ENCODE results near the gene PIK3R1.
"Not testable (repeated sequence)": the region's sequence is repeated elsewhere in the genome, so short reads cannot be mapped to it uniquely, and the experiment has no call there.

The PIK3R1 gene

DNA sequence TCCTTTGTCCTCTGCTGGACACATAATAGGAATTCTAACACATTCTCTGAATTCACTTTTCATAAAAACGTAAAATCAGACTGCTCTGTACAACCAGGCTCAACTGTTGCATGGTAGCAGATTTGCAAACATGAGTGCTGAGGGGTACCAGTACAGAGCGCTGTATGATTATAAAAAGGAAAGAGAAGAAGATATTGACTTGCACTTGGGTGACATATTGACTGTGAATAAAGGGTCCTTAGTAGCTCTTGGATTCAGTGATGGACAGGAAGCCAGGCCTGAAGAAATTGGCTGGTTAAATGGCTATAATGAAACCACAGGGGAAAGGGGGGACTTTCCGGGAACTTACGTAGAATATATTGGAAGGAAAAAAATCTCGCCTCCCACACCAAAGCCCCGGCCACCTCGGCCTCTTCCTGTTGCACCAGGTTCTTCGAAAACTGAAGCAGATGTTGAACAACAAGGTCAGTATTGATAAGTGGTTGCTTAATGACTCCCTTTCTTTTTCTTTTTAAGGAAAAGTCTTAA, 11.1 kb downstream of the PIK3R1 start:
- DNase-seq: no peak

DNA sequence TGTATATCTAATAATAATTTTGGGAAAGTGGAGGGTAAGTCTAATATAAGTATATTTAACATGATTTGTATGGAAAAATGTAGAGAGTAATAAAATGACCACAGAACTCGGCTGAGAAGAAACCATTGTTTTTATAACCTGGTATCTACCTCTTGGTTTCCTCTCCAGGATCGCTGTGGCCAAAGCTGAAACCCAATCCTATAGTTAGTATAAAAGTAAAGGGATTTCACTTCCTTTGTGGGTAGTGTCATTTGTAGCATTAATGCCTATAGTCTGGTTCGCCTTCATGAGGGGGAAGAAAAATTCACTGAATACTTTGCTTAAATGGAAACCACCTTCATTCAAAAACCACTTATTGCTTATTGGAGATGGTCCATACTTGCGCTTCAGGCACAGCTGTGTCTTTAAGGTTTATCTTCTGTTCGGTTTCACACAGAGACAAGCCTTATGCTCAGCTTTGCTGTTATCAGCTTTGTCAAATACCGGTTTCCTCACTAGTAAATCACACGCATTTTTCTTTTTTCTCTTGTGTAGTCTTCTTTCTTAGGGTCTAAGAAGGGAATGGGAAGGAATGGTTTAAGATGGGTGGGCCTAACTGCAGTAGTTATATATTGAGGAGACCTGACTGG, 12.1 kb downstream of the PIK3R1 start:
- no peak for DNase-seq

DNA sequence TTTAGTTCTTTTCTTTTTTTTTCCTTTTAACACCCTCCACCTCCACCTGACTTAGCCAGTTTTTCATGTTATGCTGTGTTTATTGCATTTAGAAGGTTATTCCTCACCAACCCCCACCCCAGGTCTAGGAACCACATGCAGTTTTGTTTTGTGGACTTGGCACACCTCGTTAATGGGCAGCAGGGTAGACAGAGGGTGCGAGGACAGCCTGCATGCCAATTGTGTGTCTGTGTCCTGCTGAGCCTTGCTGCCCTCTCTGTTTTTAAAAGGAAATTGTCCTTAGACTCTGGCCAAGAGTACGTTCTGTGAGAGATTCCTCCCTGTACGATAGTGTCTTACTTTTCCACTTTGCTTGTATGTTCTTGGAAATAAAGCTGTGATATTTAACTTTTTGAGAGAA, 13.9 kb downstream of the PIK3R1 start:
- no peak for DNase-seq

DNA sequence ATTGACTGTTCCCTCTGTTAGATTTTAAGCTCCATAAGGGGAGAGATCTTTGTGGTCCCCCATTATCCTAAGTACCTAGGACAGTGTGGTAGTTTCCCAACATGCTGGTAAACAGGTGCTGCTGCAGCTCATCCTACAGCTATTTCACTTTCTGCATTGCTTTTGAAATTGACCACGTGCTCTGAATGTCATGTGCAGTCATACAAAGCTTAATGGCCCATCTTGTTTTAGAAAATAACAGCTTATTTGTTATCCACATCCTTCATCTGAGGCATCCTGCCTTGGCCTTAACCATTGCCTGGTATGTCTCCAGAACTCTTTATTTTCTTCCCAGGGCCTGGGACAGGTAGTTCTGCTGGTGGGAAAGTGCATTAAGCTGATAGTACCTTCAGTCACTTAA, 14.7 kb downstream of the PIK3R1 start:
- DNase-seq: no peak

DNA sequence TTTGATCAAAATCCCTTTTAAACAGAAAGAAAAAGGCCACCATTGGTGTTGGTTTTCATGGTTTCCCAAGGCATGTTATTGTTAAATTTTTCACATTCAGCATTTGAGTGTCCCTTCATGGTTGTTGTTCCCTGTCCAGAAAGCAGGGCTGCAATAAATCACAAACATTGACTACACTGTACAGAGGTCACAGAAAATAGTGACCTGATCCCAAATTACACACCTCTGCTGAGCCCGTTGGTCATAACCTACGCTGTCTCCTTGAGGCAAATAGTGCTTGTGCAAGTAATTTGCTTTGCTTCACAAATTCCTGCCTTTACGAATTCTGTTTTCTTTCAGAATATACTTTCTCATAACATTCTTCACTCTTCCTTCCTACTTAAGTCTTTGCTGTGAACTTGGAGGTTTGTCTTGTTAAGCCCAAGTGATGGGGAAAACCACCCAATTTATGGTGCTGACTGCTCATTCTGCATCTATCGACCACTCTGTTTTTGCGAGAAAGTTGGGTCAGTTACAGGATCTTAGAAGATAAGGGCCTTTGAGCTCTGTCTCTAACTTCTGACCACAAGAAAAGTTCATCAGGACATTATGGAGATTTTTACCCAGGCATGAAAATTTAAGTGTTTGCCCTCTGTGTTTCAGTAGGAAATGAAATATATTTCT, 16.0 kb downstream of the PIK3R1 start:
- no peak for DNase-seq

DNA sequence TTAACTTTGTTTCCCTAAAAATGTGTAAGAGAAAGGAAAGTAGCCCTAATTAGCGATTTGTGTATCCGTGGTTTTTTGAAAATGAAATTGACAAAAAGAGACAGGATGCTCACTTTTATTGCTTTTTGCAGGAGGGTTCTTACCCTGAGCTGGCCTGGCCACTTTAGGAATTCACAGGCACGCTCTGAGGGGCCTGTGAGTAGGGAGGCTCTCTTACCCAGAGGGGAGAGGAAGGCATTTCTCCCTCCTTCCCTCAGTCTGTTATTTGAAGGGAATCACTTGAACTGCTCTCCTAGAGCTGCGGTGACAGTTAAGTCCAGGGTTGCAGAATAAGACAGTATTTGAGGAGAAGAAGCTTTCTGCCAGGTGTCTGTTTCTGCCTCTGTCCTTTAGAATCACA, 16.7 kb downstream of the PIK3R1 start:
- no peak for DNase-seq

DNA sequence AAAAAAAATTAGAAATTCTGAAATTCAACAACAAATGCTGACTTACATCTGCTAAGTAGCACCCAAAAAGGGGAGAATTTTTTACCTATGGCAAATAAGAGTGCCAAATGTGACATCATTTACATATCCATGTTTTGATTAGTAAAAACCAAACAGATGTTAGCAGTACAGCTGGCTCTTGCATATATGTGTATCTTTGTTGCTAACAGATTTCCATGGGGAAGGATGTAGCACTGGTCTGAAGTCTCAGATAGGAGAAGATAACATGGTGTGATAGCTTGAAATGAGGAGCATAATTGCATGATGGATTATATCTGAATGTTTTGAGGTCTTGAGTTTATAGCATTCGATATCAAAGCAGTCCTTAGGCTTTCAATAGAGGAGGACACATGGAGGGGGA, 17.5 kb downstream of the PIK3R1 start:
- DNase-seq: no peak

DNA sequence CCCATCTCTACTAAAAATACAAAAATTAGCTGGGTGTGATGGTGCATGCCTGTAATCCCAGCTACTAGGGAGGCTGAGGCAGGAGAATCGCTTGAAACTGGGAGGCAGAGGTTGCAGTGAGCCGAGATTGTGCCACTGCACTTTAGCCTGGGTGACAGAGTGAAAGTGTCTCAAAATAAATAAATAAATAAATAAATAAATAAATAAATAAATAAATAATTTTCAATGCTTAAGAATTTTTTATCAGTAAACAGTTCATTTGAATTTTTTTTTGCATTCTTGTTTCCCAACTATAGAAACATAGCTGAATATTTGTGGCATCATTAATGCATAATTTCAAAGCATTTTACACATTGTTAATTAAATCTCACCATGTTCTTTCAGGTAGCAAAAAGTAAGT, 19.7 kb downstream of the PIK3R1 start:
- DNase-seq: not testable (repeated sequence)

DNA sequence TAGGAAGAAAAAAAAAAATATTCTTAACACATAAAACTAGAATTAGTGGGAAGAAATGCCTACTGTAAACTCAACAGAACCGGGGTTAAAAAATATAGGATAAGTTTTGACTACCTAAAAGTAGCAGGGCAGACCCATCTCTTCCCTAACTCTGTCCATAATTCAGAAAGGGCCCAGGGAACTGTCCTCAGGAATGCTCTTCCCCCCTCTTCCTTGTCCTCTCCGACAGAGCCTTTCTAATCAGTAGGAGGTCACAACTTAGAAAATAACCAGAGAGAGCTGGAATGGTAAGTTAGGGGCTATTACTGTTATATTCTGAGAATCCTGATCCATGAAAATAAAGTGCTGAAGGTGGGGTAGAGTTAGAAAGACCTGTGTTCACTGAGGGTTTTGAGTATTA, 22.2 kb downstream of the PIK3R1 start:
- no peak for DNase-seq

DNA sequence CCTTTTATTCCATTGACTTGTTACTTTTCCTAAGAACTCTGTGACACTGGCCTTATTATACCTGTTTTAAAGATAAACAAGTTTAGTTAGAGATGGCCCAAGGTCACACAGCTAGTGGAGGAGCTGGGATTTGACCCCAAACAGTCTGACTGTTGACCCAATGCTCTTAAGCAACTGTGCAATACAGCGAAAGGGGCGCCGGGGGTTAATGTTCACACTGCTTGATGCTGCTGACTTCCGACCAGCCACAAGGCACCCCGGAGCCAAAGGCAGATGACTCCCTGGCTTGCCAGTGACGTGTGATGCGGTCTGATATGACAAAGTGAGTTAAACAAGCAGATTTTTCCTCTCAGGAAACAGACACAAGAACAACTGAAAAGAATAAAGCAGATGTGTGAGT, 23.9 kb downstream of the PIK3R1 start:
- peak; percentile 62 to 87 (median 80) for DNase-seq

DNA sequence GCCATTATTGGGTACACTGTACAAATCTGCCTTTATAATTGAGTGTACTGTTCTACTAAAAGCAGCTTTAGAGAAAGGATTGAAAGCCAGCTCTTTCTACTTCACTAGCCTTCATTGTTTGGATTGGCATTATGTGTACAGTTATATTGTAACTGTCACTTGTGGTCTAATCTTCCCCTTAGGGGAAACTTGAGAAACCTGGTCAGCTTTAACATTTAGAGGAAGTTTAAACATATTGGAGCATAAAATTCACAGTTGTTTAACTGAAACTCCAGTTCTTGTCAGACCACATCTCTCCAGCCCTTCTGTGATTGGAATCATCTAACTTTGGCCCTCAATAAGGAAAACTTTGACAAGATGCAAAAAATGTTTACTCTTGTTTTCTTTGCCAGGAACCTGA, 24.6 kb downstream of the PIK3R1 start:
- no peak for DNase-seq

DNA sequence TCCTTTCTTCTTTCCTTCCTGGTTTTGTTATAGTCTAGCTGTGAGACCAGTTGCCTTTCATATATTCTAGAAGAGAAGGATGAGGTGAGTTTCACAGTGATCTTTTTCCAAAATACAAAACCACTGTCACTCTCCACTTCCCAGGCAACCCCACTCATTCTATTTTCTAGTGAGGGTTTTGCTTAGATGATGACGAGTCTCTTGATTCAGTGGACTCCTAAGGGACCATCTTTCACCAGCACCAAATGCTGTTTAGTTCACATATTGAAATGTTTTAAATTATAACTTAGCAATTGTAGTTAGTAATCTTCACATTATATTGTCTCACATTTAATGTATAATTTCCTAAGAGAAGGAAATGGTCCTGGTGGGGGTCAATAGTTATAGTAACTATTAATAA, 25.2 kb downstream of the PIK3R1 start:
- no peak for DNase-seq

DNA sequence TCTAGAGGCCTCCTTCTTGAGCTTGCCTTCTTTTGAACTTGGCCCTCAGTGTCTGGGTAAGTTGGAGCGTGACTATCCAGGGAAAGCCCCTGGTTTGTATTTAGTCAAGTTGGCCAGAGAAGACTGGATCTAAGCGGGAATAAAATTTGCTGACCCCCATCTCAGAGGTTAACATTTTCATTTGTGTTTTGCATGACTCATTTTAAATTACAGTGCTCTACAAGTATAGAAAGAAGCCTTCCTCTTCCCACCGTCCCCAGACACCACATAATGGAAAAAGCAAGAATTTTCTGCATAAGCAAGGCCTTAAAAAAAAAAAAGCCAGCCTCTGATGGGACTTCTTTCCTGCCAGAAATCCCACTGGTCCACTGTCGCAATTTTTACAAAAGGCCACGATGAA, 27.2 kb downstream of the PIK3R1 start:
- no peak for DNase-seq

DNA sequence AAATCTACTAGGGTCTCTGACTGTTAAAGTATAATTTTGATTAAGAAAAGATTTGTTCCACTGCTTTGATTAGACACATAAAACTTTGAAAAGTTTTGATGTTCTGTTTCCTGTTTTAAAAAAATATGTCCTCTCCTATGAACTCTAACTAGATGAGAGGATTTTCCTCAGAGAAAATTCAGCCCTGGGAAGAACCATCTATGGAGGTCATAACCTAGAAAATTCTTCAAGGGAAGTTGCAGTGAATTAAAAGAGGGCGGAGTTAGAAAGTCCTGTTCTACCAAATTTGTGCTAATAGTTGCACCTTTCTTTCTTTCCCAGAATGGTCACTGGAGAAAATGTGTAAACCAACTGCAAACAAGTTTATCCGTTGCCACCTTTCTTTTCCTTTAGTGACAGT, 27.7 kb downstream of the PIK3R1 start:
- no peak for DNase-seq

DNA sequence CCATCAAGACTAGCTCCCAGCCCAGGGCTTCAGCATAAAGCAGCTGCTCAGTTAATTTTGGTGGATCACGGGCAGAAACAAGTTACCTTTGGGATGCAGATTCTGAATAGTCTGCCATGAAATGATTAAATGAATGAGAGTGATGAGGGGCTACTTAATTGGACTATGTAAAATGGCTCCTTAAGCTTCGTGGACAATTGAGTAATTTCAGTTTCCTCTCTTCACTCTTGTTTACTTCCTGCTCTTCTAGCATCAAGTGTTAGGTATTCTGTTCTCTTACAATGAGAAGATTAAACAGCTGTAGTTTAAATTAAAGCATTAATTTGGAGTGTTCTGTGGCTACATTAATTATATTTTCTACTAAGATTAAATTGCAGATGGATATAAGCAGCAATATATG, 28.1 kb downstream of the PIK3R1 start:
- DNase-seq: peak in 2 of 6 experiments; percentile 34 to 35

DNA sequence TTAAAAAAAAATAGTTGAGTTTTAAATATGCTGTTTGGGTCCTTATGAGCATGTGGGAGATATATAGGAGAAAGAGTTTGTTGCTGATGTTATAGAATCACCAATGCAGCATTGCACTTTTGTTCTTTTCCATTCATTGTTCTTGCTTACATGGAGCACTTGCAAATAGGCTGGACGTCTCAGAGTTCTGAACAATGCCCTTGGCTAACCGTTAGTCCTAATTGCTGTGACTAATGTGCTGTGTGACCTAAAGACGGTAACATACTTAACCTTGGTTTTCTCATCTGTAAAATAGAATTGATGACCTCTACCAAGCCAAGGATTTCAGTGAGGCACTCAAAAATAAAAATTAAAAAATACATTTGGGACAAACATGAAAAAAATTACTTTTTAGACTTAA, 29.8 kb downstream of the PIK3R1 start:
- DNase-seq: no peak

DNA sequence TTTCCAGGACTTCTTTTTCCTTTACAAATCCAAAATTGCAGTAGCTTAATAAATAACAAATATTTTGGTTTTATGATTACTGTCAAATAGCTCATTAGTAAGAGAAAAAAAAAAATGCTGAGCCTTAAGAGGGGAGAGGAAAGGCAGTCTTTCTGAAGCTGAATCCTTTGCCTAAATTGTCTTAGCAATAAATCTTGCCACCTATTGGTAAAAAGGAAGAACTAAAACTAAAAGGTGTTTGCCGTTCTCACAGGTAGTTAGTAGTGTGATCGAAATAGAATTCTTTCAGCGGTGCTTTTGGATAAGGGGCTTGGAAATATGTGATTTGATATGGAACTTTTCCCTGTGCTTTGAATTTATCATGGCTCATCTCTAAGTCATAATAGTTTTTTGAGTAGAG, 31.2 kb downstream of the PIK3R1 start:
- peak in 3 of 6 experiments; percentile 25 to 48 (median 47) for DNase-seq

DNA sequence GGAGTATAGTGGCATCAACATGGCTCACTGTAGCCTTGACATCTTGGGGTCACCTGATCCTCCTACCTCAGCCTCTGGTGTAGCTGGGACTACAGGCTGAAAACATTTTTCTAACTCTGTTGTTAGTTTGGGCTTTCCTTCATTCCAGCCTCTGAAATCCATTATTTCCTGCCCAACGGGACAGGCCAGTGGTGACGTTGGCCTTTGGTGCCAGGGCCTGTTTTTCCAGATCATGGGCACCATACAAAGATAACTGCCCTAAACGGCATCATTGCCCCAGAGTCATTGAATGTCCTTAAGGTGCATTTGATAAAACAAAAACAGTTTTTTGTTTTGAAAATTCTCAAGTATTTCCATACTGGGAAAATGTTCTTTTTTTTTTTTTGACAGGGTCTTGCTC, 32.1 kb downstream of the PIK3R1 start:
- DNase-seq: no peak

DNA sequence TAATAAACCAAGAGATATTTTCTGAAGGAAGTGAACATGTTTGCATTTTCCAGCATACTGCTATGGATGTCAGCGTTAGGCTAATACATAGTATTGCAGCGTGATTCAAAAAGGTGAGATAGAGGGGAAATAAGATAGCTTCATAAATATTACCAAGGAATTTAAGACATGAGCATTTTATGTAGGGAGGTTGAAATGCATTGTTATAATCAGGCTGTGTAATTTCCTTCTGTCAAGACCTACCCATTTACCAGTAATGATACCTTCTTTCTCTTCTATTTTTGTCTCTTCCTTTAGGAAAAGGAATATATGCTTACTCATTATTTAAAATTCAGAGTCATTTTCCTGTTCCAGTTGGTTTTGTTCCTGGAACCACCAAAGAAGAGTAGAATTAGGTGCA, 33.3 kb downstream of the PIK3R1 start:
- DNase-seq: no peak

DNA sequence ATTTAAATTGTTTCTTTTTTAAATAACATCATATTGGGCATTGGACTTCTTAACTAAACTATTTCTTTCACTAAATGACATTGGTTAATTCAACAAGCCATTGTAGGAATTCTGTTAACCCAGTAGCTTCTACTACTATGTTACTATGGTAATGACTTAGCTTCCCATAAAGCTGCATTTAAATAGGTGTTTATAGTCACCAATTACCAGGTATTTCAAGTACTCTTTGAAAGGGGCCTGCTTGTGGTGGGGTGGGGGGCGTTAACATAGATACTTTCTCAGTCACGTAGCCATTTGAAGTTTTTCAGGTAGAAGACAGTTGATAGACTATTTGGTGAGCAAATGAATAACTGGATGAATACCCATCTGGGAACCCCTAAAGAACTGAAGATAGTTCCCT, 34.0 kb downstream of the PIK3R1 start:
- DNase-seq: no peak

DNA sequence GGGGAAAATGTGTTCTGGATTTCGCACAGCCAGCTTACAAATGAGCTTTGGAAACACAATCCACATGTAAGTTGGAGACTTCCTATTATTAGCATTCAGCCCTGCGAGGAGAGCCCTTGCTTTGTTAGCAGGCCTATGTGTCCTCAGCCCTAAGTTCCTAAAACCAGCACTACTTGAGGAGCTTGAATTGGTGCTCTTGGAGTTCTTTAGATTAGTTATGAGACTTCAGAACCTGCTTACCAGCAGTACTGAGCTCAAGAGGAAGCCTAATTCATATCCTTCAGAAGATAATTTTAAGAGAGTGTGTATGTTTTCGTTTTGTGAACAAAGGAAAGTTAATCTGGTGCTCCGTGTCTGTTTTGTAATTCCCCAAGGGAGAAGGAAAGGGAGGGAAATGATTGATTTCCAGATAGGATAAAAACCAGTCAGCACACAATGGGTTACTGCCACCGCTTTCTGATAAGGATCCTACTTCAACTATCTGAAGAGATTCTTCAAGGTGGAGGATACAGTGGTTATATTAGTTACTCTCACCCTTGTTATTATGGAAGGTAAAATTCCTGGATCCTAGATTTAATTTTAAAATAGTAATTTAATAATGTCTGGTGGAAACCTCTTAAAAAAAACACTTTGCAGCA, 35.2 kb downstream of the PIK3R1 start:
- peak in 1 of 6 experiments; percentile 15 for DNase-seq

DNA sequence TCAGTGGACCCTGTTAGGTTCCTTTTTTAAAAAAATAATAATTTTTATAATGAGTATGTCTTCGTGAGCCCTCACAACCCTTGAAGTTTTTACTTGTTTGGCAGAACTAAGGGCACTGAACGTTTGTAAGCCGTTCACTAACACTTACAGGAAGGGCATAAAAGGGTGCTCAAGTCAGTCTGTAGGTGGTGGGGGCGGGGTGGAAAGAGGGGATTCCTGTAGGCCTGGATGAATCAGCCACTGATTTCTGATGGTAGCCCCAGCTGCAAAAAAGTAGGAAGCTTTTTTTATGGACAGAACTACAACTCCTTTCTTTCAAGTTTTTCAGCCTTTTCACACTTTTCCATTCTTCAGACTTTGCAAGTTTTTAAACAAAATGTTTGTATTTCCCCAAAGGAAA, 35.8 kb downstream of the PIK3R1 start:
- DNase-seq: peak; percentile 19 to 43 (median 36)

DNA sequence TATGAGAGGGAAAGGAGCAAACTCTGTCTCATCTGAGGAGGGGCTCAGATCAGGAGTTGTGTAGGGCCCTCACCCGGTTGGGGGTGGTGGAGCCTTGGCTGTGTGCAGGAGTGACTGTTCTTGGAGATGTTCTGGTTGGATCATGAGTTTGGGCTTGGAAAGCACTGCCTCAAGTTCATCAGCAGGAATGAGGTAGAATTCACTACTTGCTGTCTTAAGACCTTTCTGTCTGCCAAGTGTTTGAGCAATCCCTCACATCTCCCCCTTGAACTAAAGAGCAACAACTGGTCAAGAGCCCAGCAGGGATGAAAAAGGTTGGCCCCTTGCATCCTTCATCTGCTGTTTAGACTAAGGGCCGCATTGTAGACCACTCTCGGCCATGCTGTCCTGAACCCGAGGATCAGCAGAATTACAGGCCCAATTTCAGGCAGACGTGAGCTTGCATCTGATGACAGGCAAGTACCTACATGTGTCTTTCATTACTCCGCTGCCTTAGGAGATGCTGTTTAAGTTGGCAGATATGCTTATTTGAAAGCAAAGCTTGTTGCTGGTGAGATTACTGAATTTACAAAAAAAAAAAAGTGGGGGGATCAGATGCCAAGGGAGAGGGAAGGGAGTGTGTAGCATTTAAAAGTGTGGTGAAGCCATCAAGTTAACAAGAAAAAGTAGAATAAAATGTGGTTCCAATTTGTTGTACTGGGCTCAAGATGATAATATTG, 36.4 kb downstream of the PIK3R1 start:
- no peak for DNase-seq

Data from stimulated activated naive CD4-positive, alpha-beta T cell (primary cell).